Activated CD4-positive, alpha-beta T cell treated with anti-CD3 and anti-CD28 coated beads, Interleukin-2, amount 50 U/mL, for 48 hours (primary cell): Measurements from ENCODE around the gene C3orf20.

Experiments
- DNase-seq, 2 experiments: peaks; one replicate each; pipeline ENCODE4 v3.0.0-alpha.2; 2020

Gene C3orf20

GRCh38 chr3:14820156-14820555, 145.2 kb downstream of the C3orf20 start:
- no peak for DNase-seq

GRCh38 chr3:14821151-14821550, 146.2 kb downstream of the C3orf20 start:
- DNase-seq, result no peak

- no peak for DNase-seq
Observed at GRCh38 chr3:14822134-14822533, 147.2 kb downstream of the C3orf20 start.
